Left renal cortex interstitium (tissue), 4 donors: ENCODE measurements around the gene EXOC4. TPM values are rescaled to one million over a fixed set of nuclear protein-coding genes. Genes with fewer than 3 reads are reported as not detected.
"Not testable (repeated sequence)": the region's sequence is repeated elsewhere in the genome, so short reads cannot be mapped to it uniquely, and the experiment has no call there.

Experiments
- DNase-seq, 4 donors: peaks; one replicate each; pipeline ENCODE4 v3.0.0-alpha.2; 2013; ENCODE audit warnings: low read depth in 4 of 4, low spot score in 2 of 4, missing footprints in 1 of 4
- polyA plus RNA-seq, 4 donors: library from polyadenylated mRNA; unstranded; fragments of 120-200 nt; gene quantifications; one replicate each; pipeline ENCODE4 v1.2.1, GENCODE V29; 2013; ENCODE audit not compliant: insufficient read length in 4 of 4

EXOC4 gene
- polyA plus RNA-seq, 4 donors, result 62.5 to 71.8 (median 67.1) TPM

- DNase-seq, result no peak
Measured at GRCh38 chr7:133886086-133886485, 633.2 kb downstream of the EXOC4 start.

- no peak for DNase-seq
Measured at GRCh38 chr7:133886797-133887196, 633.9 kb downstream of the EXOC4 start.

GRCh38 chr7:133887459-133887858 lies 634.6 kb downstream of the EXOC4 start:
- no peak for DNase-seq

GRCh38 chr7:133888061-133888930 lies 635.4 kb downstream of the EXOC4 start:
- DNase-seq, result no peak

GRCh38 chr7:133904776-133905175 lies 651.9 kb downstream of the EXOC4 start:
- DNase-seq, result no peak

GRCh38 chr7:133906553-133906952 lies 653.7 kb downstream of the EXOC4 start:
- DNase-seq, result not testable (repeated sequence)

GRCh38 chr7:133910761-133911160 lies 657.9 kb downstream of the EXOC4 start:
- DNase-seq, result no peak

GRCh38 chr7:133911724-133912123 lies 658.8 kb downstream of the EXOC4 start:
- no peak for DNase-seq

GRCh38 chr7:133912916-133913697 lies 660.2 kb downstream of the EXOC4 start:
- no peak for DNase-seq

GRCh38 chr7:133916621-133917020 lies 663.7 kb downstream of the EXOC4 start:
- DNase-seq, result no peak

GRCh38 chr7:133919810-133920209 lies 666.9 kb downstream of the EXOC4 start:
- DNase-seq, result no peak

GRCh38 chr7:133921635-133922182 lies 668.8 kb downstream of the EXOC4 start:
- no peak for DNase-seq

GRCh38 chr7:133923974-133924373 lies 671.1 kb downstream of the EXOC4 start:
- DNase-seq, result no peak

- no peak for DNase-seq
Measured at GRCh38 chr7:133931053-133931452, 678.2 kb downstream of the EXOC4 start.

GRCh38 chr7:133932591-133932990 lies 679.7 kb downstream of the EXOC4 start:
- no peak for DNase-seq

GRCh38 chr7:133934262-133934976 lies 681.5 kb downstream of the EXOC4 start:
- DNase-seq, result no peak

- no peak for DNase-seq
Measured at GRCh38 chr7:133934977-133935330, 682.1 kb downstream of the EXOC4 start.

- DNase-seq, result no peak
Measured at GRCh38 chr7:133936074-133936473, 683.2 kb downstream of the EXOC4 start.

- no peak for DNase-seq
Measured at GRCh38 chr7:133937786-133938185, 684.9 kb downstream of the EXOC4 start.

- DNase-seq, result no peak
Measured at GRCh38 chr7:133940368-133940767, 687.5 kb downstream of the EXOC4 start.

- no peak for DNase-seq
Measured at GRCh38 chr7:133941496-133941895, 688.6 kb downstream of the EXOC4 start.
